Ectodermal cell (in vitro differentiated cells): ENCODE results near the gene KLHL20. TPM values are rescaled to one million over a fixed set of nuclear protein-coding genes. Genes with fewer than 3 reads are reported as not detected.
"Not testable (repeated sequence)": the region's sequence is repeated elsewhere in the genome, so short reads cannot be mapped to it uniquely, and the experiment has no call there.

Experiments
- H3K27ac ChIP-seq: 2 replicates; pipeline ENCODE4 v1.7.0; 2013; ENCODE audit warnings: mild to moderate bottlenecking, low read depth, low read length; ENCODE audit not compliant: insufficient read depth, poor library complexity, severe bottlenecking
- H3K27me3 ChIP-seq: 2 replicates; pipeline ENCODE4 v1.7.0; 2013; ENCODE audit warnings: mild to moderate bottlenecking, low read length; ENCODE audit not compliant: insufficient read depth, control insufficient read depth, poor library complexity, severe bottlenecking
- H3K36me3 ChIP-seq: one replicate; pipeline ENCODE4 v1.7.0; 2013; ENCODE audit warnings: low read length; ENCODE audit not compliant: control insufficient read depth, insufficient read depth
- H3K4me1 ChIP-seq: one replicate; pipeline ENCODE4 v1.7.0; 2013; ENCODE audit warnings: low read length; ENCODE audit not compliant: control insufficient read depth, insufficient read depth
- H3K4me3 ChIP-seq: 2 replicates; pipeline ENCODE4 v1.7.0; 2013; ENCODE audit warnings: low read depth, low read length, control low read depth; ENCODE audit not compliant: insufficient read depth
- H3K9me3 ChIP-seq: 2 replicates; pipeline ENCODE4 v1.7.0; 2013; ENCODE audit warnings: mild to moderate bottlenecking, low read length, moderate library complexity; ENCODE audit not compliant: control insufficient read depth
- WGBS, 2 experiments: methylation state at CpG; one replicate each; pipeline ENCODE4 v1.1.7; 2013; ENCODE audit warnings: missing lambda C conversion rate in 2 of 2; 5-methylcytosine and 5-hydroxymethylcytosine counted together
- polyA plus RNA-seq, 4 experiments: library from polyadenylated mRNA; stranded (reverse); fragments of 50-300 nt; gene quantifications; one replicate each; pipeline ENCODE4 v1.2.3, GENCODE V29; 2013

Gene KLHL20
- 20.1 TPM for polyA plus RNA-seq (2013, experiment 1 of 4)
- polyA plus RNA-seq (2013, experiment 2 of 4): 18.7 TPM
- 14.7 TPM for polyA plus RNA-seq (2013, experiment 3 of 4)
- 15.2 TPM for polyA plus RNA-seq (2013, experiment 4 of 4)

DNA sequence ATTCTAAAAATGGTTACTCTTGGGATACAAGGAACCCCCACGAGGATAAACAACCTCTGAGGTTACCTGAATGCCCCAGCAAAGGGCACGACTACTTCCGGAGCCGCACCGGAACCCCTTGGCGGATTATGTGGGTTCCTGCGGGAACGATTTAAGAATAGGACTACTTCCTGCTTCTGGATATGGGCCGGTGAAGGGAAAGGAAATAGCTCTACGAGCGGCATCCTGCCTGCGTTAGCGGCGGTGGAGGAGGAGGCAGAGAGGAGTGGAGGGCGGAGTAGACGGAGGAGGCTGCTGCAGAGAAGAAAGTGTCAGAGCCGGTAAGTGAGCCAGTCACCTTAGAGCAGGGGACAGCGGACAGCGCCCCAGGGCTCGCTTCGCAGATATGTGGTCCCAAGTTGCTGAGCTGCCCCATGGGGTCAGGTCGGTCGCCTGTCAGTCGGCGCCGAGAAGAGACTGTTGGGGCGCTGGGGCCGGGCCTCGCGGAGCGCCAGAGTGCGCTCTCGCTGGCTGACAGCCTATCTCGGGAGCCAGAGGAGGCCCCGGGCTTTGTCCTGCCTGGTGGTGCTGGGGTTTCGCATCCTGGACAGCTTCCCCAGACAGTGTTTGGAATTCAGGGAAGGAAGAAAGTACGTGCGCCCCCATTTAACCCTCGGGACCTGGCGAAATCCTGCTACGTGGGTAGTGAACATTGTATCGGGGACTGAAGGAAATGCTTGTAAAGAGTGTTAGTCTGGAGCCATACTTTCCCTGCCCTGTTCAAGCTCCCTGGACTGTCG is at the start of gene KLHL20:
Gene KLHL20, plus strand, starts transcription at position 223 of the 779 bp plus-strand sequence. CDS start 1,063 bp downstream, outside the sequence.
- peak within 1 kb of the TSS; percentile 81 for H3K27ac ChIP-seq
- H3K27me3 ChIP-seq: peaks cover 39% of the 10 kb centered on the region
- no peaks in the 10 kb centered on the region for H3K9me3 ChIP-seq
- H3K4me3 ChIP-seq: peak within 1 kb of the TSS; percentile 88
- no peaks in the 10 kb centered on the region for H3K36me3 ChIP-seq
- 1% methylated on average over 43 of the region's 43 CpGs for WGBS, 2 experiments
- H3K4me1 ChIP-seq: no peaks in the 10 kb centered on the region

- no peaks in the 10 kb centered on the region for H3K9me3 ChIP-seq
- no peaks in the 10 kb centered on the region for H3K36me3 ChIP-seq
- peaks cover 6% of the 10 kb centered on the region for H3K27me3 ChIP-seq
- H3K4me3 ChIP-seq: no peak overlapping the region
- peaks cover 10% of the 10 kb centered on the region for H3K4me1 ChIP-seq
- H3K27ac ChIP-seq: no peak overlapping the region
- 89 to 90% methylated on average over 2 of the region's 3 CpGs for WGBS, 2 experiments
Observed at GRCh38 chr1:173666646-173667045, 48.1 kb upstream of the KLHL20 start.

- Histone ChIP-seq H3K4me3 (peak within 1 kb of the TSS; percentile 54), H3K36me3 (no peaks in the 10 kb centered on the region), H3K4me1 (peaks cover 10% of the 10 kb centered on the region), H3K27me3 (peaks cover 6% of the 10 kb centered on the region), H3K9me3 (no peaks in the 10 kb centered on the region), H3K27ac (no peak within 1 kb of the TSS)
- WGBS, 2 experiments: 2% methylated on average over 33 of the region's 33 CpGs
Observed at GRCh38 chr1:173669491-173669941, 45.3 kb upstream of the KLHL20 start, which contains the start of gene ANKRD45. Gene ANKRD45, minus strand, starts transcription at chr1:173669851. Its CDS starts 10,433 bp downstream, at chr1:173659418.

DNA sequence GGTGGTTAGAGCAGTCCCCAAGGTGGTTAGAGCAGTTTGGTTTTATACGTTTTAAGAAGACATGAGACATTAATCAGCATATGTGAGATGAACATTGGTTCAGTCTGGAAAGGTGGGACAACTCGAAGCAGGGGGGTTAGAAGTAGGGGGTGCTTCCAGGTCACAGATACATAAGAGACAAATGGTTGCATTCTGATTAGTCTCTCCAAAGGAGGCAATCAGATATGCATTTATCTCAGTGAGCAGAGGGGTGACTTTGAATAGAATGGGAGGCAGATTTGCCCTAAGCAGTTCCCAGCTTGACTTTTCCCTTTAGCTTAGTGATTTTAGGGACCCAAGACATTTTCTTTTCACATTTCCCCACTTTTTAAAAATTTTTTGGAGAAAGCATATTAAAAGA is 40.3 kb upstream of the KLHL20 start:
- H3K36me3 ChIP-seq, H3K27me3 ChIP-seq, H3K27ac ChIP-seq, H3K4me3 ChIP-seq, H3K4me1 ChIP-seq, H3K9me3 ChIP-seq: not testable (repeated sequence)
- 89 to 98% methylated on average over 2 of the region's 2 CpGs for WGBS, 2 experiments

DNA sequence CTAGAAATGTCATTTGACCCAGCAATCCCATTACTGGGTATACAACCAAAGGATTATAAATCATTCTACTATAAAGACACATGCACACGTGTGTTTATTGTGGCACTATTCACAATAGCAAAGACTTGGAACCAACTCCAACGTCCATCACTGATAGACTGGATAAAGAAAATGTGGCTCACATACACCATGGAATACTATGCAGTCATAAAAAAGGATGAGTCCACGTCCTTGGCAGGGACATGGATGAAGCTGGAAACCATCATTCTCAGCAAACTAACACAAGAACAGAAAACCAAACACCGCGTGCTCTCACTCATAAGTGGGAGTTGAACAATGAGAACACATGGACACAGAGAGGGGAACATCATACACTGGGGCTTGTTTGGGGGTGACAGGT is 34.6 kb upstream of the KLHL20 start:
- H3K4me3 ChIP-seq, H3K9me3 ChIP-seq, H3K36me3 ChIP-seq, H3K27ac ChIP-seq, H3K4me1 ChIP-seq, H3K27me3 ChIP-seq: not testable (repeated sequence)
- 83 to 97% methylated on average over 5 of the region's 5 CpGs for WGBS, 2 experiments

DNA sequence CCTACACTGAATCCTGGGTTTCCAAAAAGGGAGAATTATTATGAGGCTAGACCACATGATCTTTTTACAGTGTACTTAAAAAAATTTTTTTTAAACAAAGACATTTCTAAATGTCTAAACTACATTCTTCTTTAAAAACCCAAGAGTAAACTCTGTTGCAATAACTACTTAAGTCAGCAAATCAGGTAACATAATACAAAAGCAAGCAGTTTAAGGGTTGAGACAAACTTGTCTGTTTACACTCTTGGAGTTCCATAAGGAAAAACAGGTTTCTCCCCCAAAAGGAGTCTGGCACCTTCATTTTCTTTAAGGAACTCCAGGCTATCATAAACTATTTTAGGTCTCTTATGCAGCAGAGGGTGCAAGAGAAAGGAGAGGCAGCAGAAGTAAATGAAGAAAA is 32.6 kb upstream of the KLHL20 start:
- no peaks in the 10 kb centered on the region for H3K27me3 ChIP-seq

GRCh38 chr1:173683838-173684237 is 30.9 kb upstream of the KLHL20 start:
- H3K4me1 ChIP-seq, H3K27me3 ChIP-seq, H3K36me3 ChIP-seq, H3K9me3 ChIP-seq, H3K27ac ChIP-seq, H3K4me3 ChIP-seq: not testable (repeated sequence)
- WGBS, 2 experiments: 89 to 90% methylated on average over 4 of the region's 4 CpGs

More for the DNA sequence above, 32.6 kb upstream of the KLHL20 start:
- no peaks in the 10 kb centered on the region for H3K4me1 ChIP-seq
- H3K9me3 ChIP-seq: no peaks in the 10 kb centered on the region
- no peak overlapping the region for H3K27ac ChIP-seq
- H3K36me3 ChIP-seq: no peaks in the 10 kb centered on the region
- no peak overlapping the region for H3K4me3 ChIP-seq

GRCh38 chr1:173685121-173685520 is 29.7 kb upstream of the KLHL20 start:
- not testable (repeated sequence) for H3K4me3 ChIP-seq, H3K4me1 ChIP-seq, H3K27me3 ChIP-seq, H3K36me3 ChIP-seq, H3K27ac ChIP-seq, H3K9me3 ChIP-seq
- WGBS, 2 experiments: 89 to 91% methylated on average over 2 of the region's 3 CpGs

- Histone ChIP-seq H3K9me3 (no peaks in the 10 kb centered on the region), H3K4me3 (no peak overlapping the region), H3K27me3 (no peaks in the 10 kb centered on the region), H3K36me3 (no peaks in the 10 kb centered on the region), H3K27ac (no peak overlapping the region), H3K4me1 (no peaks in the 10 kb centered on the region)
- WGBS, 2 experiments: 82 to 84% methylated on average over 2 of the region's 2 CpGs
Observed at GRCh38 chr1:173688300-173688699, 26.5 kb upstream of the KLHL20 start.

- H3K9me3 ChIP-seq: no peaks in the 10 kb centered on the region
- no peaks in the 10 kb centered on the region for H3K4me1 ChIP-seq
- H3K36me3 ChIP-seq: no peaks in the 10 kb centered on the region
- H3K27me3 ChIP-seq: no peaks in the 10 kb centered on the region
- no peak overlapping the region for H3K27ac ChIP-seq
- H3K4me3 ChIP-seq: no peak overlapping the region
Observed at GRCh38 chr1:173693238-173693637, 21.5 kb upstream of the KLHL20 start.
